ENCODE results near the gene PITPNM3. TPM values are rescaled to one million over a fixed set of nuclear protein-coding genes. Genes with fewer than 3 reads are reported as not detected.

The PITPNM3 gene
- total RNA-seq, 4 donors from 2014 or later: 0.13 to 0.87 (median 0.41) TPM

DNA sequence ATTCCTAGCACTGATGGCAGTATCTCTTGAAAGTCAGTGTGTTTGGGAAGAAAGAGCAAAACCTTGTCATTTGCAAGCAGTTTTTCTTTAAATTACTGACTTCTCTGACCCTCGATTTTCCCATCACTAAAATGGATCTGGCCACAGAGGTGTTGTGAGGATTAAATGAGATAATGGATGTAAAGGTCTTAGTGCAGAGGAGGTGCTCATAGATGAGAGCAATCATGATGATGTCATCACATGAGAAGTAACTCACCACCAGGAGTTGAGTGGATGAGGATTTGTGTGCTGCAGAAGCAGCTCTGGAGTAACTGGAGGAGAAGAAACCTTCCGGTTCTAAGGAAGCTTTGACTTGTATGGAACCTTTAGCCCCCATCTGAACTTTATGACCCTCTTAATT lies 30.6 kb downstream of the PITPNM3 start:
- Histone ChIP-seq H3K4me3 (no peak overlapping the region), H3K4me1 (peaks cover 0 to 1% of the 10 kb centered on the region in 2 donors), H3K9me3 (no peaks in the 10 kb centered on the region), H3K36me3 (no peaks in the 10 kb centered on the region), H3K27ac (no peak overlapping the region), H3K27me3 (no peaks in the 10 kb centered on the region)
- TF ChIP-seq, protein P1, sequence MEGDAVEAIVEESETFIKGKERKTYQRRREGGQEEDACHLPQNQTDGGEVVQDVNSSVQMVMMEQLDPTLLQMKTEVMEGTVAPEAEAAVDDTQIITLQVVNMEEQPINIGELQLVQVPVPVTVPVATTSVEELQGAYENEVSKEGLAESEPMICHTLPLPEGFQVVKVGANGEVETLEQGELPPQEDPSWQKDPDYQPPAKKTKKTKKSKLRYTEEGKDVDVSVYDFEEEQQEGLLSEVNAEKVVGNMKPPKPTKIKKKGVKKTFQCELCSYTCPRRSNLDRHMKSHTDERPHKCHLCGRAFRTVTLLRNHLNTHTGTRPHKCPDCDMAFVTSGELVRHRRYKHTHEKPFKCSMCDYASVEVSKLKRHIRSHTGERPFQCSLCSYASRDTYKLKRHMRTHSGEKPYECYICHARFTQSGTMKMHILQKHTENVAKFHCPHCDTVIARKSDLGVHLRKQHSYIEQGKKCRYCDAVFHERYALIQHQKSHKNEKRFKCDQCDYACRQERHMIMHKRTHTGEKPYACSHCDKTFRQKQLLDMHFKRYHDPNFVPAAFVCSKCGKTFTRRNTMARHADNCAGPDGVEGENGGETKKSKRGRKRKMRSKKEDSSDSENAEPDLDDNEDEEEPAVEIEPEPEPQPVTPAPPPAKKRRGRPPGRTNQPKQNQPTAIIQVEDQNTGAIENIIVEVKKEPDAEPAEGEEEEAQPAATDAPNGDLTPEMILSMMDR (IDR thresholded peaks at IDR 0.05 in 4 of 5, conservative IDR thresholded peaks at IDR 0.05 in 1 of 5): no peak
- TF ChIP-seq POLR2A (IDR thresholded peaks at IDR 0.05): no peak
- in situ Hi-C loops (cut with MboI; ENCODE audit: low sequenced_read_pairs in 4 of 4) (no loop called here), intact Hi-C loops (cut with DNase I; ENCODE audit: low total_unique reads) (no loop called here)
- ATAC-seq (no peak), DNase-seq (no peak)

DNA sequence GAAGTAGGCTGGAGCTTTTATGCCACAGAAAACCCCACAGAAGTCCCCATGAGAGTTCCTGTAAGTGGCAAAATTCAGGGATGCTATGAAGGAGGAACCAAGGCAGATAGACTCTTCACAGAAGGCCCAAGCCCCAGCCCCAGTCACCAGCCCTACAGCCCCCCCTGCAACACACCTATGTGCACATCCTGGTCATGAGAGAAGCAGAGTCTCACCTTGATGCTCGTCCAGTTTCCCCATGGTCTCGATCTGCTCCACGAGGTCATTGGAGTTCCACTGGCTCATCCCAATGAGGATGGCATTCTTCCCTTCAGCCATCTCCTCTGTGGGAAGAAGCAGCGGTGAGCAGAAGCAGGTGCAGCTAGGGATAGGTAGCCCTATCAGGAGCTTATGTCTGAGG lies 31.2 kb downstream of the PITPNM3 start:
- intact Hi-C loops (cut with DNase I; ENCODE audit: low total_unique reads): no loop called here
- Histone ChIP-seq H3K36me3 (no peaks in the 10 kb centered on the region), H3K27me3 (no peaks in the 10 kb centered on the region), H3K9me3 (no peaks in the 10 kb centered on the region), H3K4me3 (no peak overlapping the region), H3K27ac (no peak overlapping the region), H3K4me1 (no peaks in the 10 kb centered on the region)
- TF ChIP-seq, protein P1 (IDR thresholded peaks at IDR 0.05 in 4 of 5, conservative IDR thresholded peaks at IDR 0.05 in 1 of 5): no peak
- no peak for TF ChIP-seq POLR2A (IDR thresholded peaks at IDR 0.05)
- in situ Hi-C loops (cut with MboI; ENCODE audit: low sequenced_read_pairs in 4 of 4): no loop called here
- ATAC-seq (no peak), DNase-seq (no peak)

DNA sequence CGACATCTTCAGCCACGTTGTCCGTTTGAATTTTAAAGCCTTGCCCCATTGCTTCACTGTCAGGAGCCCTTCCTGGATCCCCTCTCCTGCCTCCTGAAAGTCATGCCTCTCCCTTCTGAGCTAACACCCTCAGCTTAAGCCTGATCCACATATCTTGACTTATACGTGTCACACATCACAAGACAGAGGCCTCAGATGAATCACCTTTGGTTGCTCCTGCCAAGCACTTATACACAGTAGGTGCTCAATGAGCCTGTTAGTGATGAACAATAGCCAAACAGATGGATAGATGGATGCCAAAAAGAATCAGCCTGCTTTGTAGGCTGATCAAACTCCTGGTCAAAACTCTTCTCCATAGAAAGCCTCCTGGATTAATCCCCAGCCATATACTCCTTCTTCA lies 31.8 kb downstream of the PITPNM3 start:
- Histone ChIP-seq H3K27me3 (no peaks in the 10 kb centered on the region), H3K4me3 (no peak overlapping the region), H3K36me3 (no peaks in the 10 kb centered on the region), H3K4me1 (no peaks in the 10 kb centered on the region), H3K27ac (no peak overlapping the region), H3K9me3 (no peaks in the 10 kb centered on the region)
- TF ChIP-seq, protein P1 (IDR thresholded peaks at IDR 0.05 in 4 of 5, conservative IDR thresholded peaks at IDR 0.05 in 1 of 5): no peak
- TF ChIP-seq POLR2A (IDR thresholded peaks at IDR 0.05): no peak
- no peak for DNase-seq
- intact Hi-C loops (cut with DNase I; ENCODE audit: low total_unique reads): no loop called here
- ATAC-seq: no peak
- in situ Hi-C loops (cut with MboI; ENCODE audit: low sequenced_read_pairs in 4 of 4): no loop called here

DNA sequence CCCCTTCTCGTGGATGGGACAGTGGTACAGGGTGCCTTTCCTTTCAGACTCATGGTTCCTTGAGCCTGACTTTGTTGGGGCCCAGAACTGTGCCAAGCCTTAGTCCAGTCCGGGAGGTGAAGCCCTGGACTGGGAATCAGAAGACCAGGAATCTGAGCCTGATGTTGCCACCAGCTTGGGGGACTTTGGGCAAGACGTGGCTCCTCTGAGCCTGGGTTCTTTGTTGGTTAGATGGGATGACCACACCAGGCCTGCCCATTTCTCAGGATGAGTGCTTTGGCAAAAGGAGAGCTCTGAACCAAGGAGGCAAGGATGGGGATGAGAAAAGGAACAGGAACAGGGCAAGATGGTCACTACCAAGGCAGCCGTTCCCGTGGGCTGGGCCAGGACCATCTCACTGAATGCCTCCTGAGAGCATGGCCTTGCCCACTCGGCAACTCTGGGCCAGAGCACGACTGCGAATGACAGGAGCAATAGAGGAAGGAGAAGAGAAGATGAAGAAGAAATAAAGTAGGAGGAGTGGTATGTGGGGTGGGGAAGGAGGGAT lies 32.5 kb downstream of the PITPNM3 start:
- no peaks in the 10 kb centered on the region for H3K4me1 ChIP-seq
- no peak for DNase-seq
- in situ Hi-C loops (cut with MboI; ENCODE audit: low sequenced_read_pairs in 4 of 4): no loop called here
- no peak overlapping the region for H3K27ac ChIP-seq
- no peak overlapping the region for H3K4me3 ChIP-seq
- intact Hi-C loops (cut with DNase I; ENCODE audit: low total_unique reads): no loop called here
- ATAC-seq: no peak
- no peaks in the 10 kb centered on the region for H3K9me3 ChIP-seq
- H3K36me3 ChIP-seq: no peaks in the 10 kb centered on the region
- TF ChIP-seq, protein P1 (IDR thresholded peaks at IDR 0.05 in 4 of 5, conservative IDR thresholded peaks at IDR 0.05 in 1 of 5): no peak
- no peak for TF ChIP-seq POLR2A (IDR thresholded peaks at IDR 0.05)
- H3K27me3 ChIP-seq: no peaks in the 10 kb centered on the region

DNA sequence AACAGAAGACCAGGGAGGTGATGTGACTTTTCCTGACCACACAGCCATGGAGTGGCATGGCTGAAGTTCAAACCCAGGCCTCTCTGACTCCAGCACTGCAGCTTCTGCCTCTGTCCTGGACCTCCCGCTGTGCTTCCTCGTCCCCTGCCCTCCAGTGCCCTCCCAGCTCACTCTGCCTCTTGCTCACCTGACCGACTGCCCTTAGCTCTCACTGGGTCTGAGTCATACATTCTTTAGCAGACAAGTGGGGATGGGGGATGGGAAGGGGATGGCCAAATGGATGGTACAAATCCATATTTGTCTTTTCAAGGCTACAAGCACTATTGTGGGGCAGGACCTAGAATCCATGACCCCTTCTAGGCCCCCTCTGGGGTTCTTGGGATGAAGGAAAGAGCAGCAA lies 33.0 kb downstream of the PITPNM3 start:
- Histone ChIP-seq H3K27ac (no peak overlapping the region), H3K36me3 (no peaks in the 10 kb centered on the region), H3K4me3 (no peak overlapping the region), H3K4me1 (no peaks in the 10 kb centered on the region), H3K9me3 (no peaks in the 10 kb centered on the region), H3K27me3 (no peaks in the 10 kb centered on the region)
- DNase-seq: no peak
- ATAC-seq: no peak
- TF ChIP-seq POLR2A (IDR thresholded peaks at IDR 0.05): no peak
- TF ChIP-seq, protein P1 (IDR thresholded peaks at IDR 0.05 in 4 of 5, conservative IDR thresholded peaks at IDR 0.05 in 1 of 5): no peak
- in situ Hi-C loops (cut with MboI; ENCODE audit: low sequenced_read_pairs in 4 of 4) (no loop called here), intact Hi-C loops (cut with DNase I; ENCODE audit: low total_unique reads) (no loop called here)
